Measurements from ENCODE around the gene CDC42EP1.
"Not testable (repeated sequence)": the region's sequence is repeated elsewhere in the genome, so short reads cannot be mapped to it uniquely, and the experiment has no call there.

The CDC42EP1 gene, protein sequence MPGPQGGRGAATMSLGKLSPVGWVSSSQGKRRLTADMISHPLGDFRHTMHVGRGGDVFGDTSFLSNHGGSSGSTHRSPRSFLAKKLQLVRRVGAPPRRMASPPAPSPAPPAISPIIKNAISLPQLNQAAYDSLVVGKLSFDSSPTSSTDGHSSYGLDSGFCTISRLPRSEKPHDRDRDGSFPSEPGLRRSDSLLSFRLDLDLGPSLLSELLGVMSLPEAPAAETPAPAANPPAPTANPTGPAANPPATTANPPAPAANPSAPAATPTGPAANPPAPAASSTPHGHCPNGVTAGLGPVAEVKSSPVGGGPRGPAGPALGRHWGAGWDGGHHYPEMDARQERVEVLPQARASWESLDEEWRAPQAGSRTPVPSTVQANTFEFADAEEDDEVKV

DNA sequence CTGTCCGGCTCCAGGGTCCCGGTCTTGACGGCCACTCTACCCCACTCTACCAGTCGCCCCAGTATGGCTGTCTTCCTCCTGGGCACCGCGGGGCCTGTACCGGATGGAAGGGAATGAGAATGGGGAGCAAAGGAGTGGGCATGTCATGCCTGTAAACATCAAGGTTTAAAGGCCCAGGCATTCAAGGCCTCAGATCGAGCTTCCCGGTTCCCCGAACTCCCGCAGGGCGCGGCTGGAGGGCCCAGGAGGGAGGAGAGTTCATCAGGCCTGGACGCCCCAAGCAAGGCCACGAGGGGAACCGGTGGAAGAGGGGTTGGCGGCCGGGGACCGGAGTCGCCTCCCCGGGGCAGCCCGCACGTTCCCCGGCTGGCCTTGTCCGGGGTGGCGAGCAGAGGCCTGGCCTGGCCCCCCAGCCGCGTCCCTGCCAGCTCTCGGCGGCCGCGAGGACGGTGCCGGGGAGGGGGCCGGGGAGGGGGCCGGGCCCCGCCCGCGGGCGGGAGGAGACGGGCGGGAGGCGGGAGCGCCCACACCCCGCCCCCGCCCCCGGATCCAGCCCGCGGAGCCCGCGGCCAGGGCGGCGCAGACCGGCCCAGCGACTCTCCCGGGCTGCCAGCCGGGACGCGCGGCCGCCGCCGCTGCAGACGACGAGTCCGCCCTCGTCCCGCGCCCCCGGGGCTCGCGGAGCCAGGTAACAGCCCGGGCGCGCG is at the start of gene CDC42EP1:
TSS of gene CDC42EP1 (plus strand) at position 580 of the 707 bp plus-strand sequence. CDS start 5,870 bp downstream, outside the sequence.
- no peak for DNase-seq

DNA sequence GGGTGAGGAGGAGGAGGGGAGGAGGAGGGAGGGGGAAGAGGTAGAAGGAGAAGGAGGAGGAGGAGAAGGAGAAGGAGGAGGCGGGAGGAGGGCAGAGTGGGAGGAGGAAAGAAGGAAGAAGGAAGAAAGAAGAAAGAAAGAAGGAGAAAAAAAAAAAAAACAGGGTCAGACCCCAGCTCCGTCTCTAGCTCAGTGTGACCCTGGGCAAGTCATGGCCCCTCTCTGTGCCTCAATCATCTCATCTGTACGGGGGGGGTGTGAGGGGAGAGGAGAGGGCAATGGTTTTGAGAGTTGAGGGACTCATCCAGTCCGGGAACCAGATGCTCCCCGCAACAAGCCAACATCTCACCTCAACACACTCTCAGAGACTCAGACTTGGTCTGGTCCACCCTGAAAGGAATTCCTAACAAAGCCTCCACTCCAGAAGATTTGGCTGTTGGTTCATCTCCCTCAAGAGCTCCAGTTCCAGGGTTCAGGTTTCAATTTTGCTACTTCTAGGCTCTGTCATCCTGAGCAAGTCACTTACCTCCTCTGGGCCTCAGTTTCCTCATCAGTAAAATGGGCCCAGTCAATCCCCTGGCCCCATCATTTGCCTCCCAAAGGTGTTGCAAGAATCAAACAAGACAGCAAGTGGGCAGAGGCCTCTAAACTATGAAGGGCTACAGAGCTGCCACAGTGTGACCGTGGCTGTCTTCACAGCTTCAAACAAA is 48.7 kb upstream of the CDC42EP1 start:
- DNase-seq: no peak

DNA sequence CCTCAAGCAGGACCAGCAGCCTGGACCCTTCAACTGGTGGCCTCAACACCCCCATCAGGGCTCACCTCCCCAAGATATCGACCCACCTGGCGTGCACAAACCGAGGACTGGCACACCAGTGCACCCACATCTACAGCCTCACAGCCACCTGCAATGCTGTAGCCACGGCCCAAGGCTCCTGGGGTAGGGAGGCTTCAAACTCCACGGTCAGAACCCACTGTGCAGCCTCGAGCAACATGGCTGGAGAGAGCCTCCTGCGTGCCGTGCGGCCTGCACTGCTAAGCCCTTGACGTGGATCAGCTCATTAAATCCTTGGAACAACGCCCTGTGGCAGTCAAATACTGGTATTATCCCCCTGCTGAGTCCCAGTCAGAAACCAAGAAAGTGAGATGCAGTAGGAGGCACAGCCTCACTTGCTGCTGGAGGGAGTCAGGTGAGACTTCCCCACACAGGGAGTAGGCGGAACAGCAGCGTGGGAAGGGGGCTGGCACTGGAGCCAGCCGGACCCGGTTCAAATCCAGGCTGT is 45.7 kb upstream of the CDC42EP1 start:
- no peak for DNase-seq

DNA sequence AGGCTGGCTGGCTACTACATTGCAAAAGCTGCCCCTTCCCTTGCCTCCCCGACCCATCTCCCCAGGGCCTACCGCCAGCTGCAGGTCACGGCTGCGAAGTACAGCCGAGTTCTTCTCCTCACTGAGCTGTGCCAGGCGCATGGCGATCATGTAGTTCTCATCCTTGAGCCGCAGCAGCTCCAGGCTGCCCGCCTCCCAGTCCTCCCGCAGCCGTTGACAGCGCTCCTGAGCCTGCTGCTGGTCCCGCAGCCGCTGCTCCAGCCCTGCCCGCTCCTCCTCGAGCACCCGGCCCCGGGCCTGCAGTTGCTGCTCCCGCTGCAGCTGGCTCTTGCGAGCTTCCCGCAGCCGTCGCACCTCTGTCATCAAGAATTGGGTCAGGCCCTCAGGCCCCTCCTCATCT is 44.4 kb upstream of the CDC42EP1 start:
- no peak for DNase-seq

DNA sequence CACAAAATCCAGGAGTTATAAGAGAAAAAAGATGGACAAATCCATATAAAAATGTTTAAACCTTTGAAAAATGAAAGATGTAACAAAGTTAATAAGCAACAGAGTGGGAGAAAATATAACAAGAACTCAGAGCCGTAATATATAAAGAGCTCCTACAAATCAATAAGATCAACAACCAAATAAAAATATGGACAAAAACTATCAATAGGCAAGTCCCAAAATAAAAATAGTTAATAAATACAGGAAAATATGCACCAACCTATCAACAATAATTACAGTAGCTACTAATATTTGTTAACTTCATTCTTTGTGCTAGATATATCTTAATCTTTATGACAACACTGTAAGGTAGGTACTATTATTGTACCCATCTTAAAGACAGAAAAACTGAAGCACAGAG is 43.8 kb upstream of the CDC42EP1 start:
- no peak for DNase-seq

DNA sequence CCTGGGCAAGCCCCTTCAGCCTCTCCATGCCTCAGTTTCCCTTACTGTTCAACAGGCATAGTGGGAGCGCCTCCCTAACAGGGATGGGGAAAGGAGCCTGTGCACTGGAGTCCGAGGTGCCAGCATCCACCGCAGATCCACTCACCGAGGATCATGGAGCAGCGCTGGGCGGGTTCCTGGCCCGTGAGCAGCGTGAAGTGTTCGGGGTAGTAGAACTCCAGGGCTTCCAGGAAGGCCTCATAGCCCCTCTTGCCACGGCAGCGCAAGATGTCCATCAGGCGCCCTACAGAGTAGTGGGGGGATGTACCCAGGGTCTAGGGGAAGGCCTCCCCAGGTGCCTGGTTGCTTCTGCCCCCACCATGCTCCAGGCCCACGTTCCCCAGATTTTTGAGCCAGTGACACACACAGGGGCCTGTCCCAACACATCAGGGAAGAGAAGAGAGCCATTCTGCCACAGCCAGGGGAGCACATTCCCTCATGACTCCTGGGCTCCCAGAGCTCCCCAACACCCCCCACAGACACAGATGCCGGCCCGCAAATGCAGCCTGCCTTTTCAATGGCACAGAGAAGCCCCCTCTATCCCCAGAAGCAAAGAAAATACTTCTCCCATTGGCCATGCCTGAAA is 42.3 kb upstream of the CDC42EP1 start:
- no peak for DNase-seq

DNA sequence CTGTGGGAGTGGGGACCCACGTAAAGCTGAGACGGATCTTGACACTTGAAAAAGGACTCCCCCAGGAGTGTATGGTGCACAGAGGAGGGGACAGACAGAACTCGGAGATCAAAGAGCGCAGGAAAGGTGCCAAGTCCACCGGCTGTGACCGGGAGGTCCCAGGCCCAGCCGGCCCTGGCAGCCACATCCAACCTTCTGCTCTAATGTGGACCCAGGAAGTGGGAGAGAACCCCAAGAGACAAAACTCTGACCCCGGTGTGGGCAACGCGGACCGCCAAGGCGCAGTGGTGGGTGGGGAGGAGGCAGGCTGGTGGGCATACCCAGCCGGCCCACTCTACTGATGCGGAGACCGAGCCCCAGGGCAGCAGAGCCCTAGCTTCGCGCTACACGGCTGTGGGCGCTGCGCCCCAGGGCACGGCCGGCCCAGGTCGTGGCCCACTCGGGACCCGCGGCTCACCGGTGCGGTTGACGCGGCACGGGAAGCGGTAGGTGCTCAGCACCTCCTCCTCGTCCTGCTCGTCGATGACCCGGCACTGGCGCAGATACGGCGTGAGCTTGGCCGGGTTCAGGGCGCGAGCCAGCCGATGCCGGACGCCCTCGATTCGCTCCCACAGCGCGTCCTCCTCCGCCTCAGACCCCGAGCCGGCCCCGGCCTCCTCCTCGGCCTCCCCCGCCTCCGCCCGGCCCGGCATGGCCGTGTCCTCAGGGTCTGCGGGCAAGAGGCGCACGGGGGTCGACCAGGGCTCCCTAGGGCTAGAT is 41.6 kb upstream of the CDC42EP1 start:
- no peak for DNase-seq

DNA sequence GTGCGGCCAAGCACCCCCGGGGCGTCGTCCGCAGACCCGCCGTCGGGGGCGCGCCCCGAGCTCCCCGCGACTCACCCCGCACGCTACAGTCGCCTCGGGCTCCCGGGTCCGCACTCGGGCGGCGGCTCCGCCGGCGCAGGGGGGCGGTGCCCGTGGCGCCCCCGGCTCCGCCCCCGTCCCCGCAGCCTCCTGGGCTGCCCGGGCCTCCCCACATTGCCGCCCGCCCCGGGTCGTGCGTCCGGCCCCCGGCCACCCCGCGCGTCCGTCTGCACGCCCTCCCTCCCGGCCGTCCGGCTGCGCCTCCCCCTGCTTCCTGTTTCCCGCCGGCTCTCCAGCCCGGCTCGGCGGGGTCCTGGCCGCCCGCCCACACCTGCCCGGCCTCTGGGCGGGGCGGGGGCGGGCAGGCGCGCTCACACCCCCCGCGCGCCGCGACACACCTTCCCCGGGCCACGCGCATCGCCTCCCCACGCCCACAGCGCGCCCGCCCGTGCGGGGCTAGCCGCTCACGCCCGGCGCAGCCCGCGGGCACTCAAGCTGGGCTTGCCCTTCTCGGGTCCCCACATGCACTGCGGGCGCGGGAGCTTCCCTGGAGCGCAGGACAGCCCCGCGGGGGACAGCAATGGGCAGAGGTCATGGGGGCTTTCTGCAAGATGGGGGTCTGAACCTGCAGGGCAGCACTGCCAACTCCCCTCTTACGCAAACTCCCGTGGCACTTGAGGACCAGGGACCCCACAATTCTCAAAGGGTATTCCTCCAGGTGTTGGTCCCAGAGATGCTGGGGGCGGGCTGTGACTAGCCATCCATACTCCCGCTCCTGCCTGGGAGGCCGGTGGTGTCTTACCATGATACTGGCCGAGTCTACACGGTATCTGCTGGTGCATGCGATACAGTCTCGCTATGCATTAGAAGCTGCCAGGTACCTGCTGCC is 40.7 kb upstream of the CDC42EP1 start, which contains the start of gene CARD10:
TSS of gene CARD10 (minus strand) at position 148 of the 928 bp plus-strand sequence. CDS start 215 bp downstream, outside the sequence.
- no peak for DNase-seq

DNA sequence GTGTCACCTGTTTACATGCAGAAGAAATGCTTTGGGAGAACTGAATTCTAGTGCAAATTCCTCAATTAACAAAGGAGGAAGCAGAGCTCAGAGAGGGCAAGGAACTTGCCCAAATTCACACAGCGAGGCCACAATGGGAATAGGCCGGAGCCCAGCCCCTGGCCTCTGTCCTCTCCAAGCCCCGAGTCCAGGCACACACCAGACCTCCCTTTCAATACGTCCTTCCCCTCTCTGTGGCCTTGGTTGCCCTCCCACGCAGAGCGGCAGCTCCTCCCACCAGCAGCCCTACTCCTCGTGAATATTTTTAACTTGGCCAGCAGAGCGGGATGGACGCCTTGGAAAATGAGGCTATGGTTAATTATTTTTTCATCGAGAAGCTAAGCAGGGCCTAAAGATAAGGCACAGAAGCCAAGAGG is 39.5 kb upstream of the CDC42EP1 start:
- DNase-seq: no peak

DNA sequence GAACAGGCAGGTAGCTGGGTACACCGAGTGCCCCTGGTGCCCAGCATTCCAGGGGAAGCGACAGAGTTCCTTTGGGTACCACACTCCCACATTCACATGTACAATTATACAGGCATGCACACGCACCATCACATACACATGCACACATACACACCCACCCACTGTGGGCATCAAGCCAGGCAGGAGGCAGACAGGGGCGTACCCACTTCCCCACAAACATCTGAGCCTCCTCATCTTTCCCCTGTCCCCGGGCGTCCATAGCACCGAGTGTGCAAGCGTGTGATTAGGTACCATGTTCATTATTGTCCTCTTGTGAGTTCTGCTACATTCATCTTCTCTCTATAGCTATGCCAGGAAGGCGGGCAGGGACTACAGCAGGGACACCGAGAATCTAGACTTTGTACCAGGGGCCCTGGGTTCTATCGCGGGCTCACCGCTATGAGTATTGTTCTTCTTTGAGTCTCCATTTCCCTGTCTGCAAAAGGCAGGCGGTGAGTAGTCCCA is 39.0 kb upstream of the CDC42EP1 start:
- DNase-seq: no peak

DNA sequence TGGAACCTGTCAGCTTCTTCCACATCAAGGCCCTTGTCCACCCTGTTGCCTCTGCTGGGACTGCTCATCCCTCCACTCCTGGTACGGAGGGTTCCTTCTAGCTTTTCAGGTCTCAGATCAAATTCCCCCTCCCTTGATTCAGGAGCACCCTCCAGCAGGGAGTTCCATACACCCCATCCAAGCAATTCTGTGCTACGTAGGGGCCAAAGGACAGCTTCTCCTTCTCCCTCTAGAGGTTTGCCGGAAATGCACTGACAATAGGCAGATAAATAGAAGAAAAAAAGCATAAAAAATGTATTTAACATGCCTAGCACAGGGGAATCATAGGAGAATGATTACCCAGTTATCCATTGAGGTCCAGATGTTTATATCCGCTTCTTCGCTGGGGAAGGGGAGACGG is 37.8 kb upstream of the CDC42EP1 start:
- no peak for DNase-seq

DNA sequence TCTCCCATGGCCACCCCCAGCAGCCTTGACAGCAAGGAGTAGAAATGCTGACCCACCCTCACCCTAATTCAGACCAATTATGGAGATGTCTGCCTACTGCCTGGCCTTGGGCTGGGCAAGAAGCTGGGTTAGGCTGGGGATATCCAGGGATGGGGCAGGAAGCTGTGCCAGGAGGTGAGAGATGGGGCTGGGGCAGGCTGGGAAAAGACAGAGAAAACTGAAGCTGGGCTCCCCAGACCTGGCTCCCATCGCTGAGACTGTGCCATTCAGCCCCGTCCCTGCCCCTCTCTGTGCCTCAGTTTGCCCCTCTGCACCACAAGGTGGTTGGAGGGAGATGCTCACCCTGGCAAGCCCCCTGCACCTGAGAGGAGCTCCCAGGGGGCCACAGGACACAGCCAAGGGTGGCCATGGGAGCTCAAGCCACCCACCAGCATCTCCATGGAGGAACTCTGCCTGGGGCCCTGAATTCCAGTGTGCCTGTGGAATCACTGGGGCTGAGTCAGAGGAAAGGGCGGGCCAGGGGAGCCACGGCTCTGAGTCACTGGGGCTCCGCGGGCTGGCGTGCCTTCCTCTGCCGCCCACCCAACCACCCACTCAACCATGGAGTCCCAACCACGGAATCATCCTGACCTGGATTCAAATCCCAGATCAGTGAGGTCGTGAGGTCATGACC is 35.1 kb upstream of the CDC42EP1 start:
- DNase-seq: no peak

DNA sequence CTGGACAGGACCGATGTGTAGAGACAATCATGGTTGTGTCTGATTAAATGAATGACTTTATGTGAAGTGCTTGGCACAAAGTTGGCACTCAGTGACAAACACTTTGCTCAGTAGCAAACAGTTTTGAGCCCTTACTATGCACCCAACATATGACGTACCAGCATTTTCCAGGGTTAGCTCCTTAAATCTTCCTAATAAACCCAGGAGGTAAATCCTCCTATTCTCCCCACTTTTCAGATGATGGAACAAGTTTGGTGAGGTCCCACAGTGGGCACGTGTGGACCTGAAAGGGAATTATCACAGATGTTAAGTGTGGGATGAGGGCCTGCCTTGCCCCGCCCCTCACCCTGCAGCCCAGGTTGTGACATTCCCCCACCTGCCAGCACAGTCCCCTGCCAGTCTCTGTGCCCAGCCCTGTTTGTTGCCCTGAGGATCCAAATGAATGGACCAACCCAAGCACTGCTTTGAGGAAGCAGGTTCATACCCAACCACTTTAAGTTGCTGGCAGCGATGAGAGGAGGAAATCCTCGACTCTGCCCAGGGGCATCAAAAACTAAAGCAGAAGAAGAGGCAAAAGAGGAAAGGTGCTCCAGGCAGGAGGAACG is 34.4 kb upstream of the CDC42EP1 start:
- DNase-seq: no peak

DNA sequence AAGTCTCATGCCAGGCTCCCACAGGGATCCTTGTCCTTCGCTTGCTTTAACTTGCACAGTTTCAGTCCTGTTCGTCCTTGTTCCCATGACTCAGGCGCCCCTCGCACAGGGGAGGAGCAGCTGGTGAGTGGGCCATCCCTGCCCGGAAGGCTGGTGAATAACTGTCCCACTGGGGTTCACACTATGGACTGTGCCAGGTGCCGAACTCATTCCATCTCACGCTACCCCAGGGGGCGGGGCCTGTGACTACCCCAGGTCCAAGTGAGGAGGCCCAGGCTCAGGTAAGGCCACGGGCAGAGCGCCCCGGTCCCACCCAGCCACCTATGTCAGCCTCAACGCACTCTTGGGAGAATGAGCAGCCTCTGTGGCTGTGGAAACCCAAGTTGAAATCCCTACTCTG is 33.9 kb upstream of the CDC42EP1 start:
- no peak for DNase-seq

DNA sequence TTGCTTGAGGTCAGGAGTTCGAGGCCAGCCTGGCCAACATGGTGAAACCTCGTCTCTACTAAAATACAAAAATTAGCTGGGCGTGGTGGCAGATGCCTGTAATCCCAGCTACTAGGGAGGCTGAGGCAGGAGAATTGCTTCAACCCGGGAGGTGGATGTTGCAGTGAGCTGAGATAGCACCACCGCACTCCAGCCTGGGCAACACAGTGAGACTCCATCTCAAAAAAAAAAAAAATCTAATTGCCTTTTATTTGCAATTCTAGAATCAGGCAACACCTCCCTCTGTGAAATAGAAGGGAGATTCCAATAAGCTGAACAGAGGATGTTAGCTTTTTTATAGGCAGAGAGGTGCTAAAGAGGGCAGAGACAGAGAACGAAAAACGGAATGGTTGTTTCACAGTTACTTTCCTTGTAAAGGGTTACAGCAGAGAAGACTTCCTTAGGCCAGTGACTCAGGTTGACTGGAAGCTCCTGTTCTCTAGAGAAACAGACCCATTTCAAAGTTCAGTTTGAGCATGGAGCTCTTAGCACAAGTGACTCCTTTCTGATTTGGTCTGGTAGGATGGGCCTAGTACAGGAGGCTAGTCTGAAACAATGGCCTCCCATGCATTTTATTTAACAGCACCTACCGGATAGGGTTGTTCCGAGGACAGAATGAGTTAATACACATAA is 33.1 kb upstream of the CDC42EP1 start:
- not testable (repeated sequence) for DNase-seq

DNA sequence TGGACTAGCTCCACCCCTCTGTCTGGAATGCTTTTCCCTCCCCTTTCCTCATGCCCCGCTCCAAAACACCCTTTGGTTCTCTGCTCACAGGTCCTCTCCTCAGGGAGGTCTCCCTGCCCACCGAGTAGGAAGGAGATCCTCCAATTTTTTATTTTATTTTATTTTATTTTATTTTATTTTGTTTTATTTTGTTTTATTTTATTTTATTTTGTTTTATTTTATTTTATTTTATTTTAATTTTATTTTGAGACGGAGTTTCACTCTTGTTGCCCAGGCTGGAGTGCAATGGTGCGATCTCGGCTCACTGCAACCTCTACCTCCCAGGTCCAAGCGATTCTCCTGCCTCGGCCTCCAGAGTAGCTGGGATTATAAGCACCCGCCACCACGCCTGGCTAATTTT is 32.3 kb upstream of the CDC42EP1 start:
- not testable (repeated sequence) for DNase-seq

DNA sequence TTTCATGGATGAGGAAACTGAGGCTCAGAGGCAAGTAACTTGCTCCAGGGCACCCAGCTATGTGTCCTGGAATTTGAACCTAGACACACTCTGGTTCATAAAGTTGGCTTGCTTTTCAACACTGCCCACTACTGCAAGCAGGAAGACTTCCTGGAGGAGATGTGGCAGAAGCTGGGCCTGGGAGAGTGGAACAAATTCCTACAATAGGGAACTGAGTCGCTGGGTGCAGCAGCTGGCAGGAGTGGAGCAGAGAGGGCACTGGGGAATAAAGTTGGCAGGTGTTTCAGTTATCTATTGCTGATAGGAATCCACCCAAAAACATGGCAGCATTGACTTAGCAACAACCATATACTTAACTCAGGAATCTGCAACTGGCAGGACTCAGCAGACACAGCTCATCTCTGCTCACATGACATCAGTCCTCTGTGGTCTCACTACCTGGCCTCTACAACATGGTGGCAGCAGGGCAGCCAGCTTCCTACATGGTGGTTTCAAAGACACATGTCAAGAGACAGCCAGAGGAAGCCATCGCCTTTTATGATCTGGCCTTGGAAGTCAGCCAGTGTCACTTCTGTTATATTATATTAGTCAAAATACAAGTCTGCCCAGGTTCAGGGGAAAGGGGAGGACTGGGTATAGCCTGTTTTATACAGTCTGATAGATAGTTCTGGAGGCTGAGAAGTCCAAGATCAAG is 30.5 kb upstream of the CDC42EP1 start:
- DNase-seq: peak; percentile 80

DNA sequence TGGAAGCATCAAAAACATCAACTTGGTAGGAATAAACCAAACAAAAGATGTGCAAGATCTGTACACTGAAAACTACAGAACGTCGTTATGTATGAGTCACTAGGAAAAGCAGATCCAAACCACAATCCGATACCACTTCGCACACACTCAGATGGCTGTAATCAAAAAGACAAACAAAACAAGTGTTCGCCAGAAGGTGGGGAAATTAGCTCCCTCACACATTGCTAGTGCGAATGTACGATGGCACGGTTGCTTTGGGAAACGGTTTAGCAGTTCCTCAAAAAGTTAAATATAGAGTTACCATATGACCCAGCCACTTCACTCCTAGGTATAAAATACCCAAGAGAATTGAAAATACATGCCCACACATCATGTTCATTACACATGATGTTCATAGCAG is 26.3 kb upstream of the CDC42EP1 start:
- peak; percentile 88 for DNase-seq
